Naive thymus-derived CD8-positive, alpha-beta T cell (primary cell): ENCODE results near the gene GHRH. TPM values are rescaled to one million over a fixed set of nuclear protein-coding genes. Genes with fewer than 3 reads are reported as not detected.

Experiments used
- ATAC-seq, 2 donors: fragments of 150-1000 bp; cut with Tn5 transposase in 1 of 2; sonication (Bioruptor Pico), chemical (Tn5 transposase) in 1 of 2; 1 replicate in 1 of 2; 2 replicates in 1 of 2; pipeline ENCODE4 v1.10.0; 2021; ENCODE audit warnings: mild to moderate bottlenecking in 2 of 2, moderate library complexity in 2 of 2
- POLR2A ChIA-PET: fragments of 350-600 bp; sonication (Branson Sonifier 250); formaldehyde crosslinking; loops from one replicate; lab custom pipeline; 2021; ENCODE audit warnings: antibody characterized with exemption; lab: Charles Lee
- DNase-seq, 10 donors: peaks; one replicate each; pipeline versions ENCODE4 v3.0.0 to v3.0.0-alpha.2; 2020 to 2022
- H3K27ac Mint-ChIP-seq, 10 donors: one replicate each; pipeline ENCODE4 v1.8.0; 2020 to 2022; ENCODE audit warnings: mild to moderate bottlenecking in 10 of 10, mixed read lengths in 10 of 10, moderate library complexity in 4 of 10, inconsistent platforms in 1 of 10
- H3K27me3 Mint-ChIP-seq, 5 donors: one replicate each; pipeline ENCODE4 v1.8.0; 2021 to 2022; ENCODE audit warnings: mixed read lengths in 5 of 5
- H3K36me3 Mint-ChIP-seq, 3 donors: one replicate each; pipeline ENCODE4 v1.8.0; 2020 to 2022; ENCODE audit warnings: mixed read lengths in 3 of 3, mild to moderate bottlenecking in 2 of 3, inconsistent platforms in 1 of 3
- H3K4me1 Mint-ChIP-seq, 4 donors: one replicate each; pipeline ENCODE4 v1.8.0; 2021 to 2022; ENCODE audit warnings: mixed read lengths in 4 of 4
- H3K4me3 Mint-ChIP-seq, 10 donors: one replicate each; pipeline ENCODE4 v1.8.0; 2020 to 2022; ENCODE audit warnings: mild to moderate bottlenecking in 10 of 10, mixed read lengths in 10 of 10, moderate library complexity in 6 of 10, inconsistent platforms in 1 of 10
- H3K9me3 Mint-ChIP-seq, 9 donors: one replicate each; pipeline ENCODE4 v1.8.0; 2020 to 2022; ENCODE audit warnings: mixed read lengths in 9 of 9, mild to moderate bottlenecking in 3 of 9, inconsistent platforms in 1 of 9, moderate library complexity in 1 of 9
- polyA plus RNA-seq, 3 donors: library from polyadenylated mRNA; unstranded; fragments of 300-500 nt; fragmentation: Illumina TruSeq; gene quantifications; one replicate each; pipeline ENCODE4 v1.2.3, GENCODE V29; 2021
- total RNA-seq, 8 experiments: library from RNA in 2 of 8; stranded (reverse) in 2 of 8; gene quantifications; one replicate each; pipeline ENCODE4 v1.2.3 and lab custom pipeline; 2021 to 2026

GHRH gene
- total and polyA plus RNA-seq, 5 experiments from 2014 or later = not detected

DNA sequence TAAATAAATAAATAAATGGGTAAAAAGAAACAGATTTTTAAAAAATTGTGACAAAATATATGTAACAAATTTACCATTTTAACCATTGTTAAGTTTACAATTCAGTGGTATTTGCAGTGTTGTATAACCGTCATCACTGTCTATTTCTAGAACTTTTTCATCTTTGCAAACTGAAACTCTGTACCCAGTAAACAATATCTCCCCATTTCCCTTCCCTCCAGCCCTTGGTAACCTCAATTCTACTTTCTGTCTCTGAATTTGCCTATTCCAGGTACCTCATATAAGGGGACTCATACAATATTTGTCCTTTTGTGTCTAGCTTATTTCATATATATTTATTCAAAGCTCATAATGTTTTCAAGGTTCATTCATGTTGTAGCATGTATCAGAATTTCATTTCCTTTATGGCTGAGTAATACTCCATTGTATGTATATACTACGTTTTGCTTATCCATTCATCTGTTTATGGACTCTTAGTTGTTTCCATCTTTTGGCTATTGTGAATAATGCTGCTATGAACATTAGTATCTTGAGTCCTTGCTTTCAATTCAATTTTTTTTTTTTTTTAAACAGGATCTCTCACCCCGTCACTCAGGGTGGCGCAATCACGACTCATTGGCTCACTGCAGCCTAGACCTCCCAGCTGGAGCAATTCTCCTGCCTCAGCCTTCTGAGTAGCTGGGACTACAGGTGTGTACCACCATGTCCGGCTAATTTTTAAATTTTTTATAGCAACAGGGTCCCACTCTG is 36.8 kb upstream of the GHRH start:
- Mint-ChIP-seq H3K27me3 (no peaks in the 10 kb centered on the region), H3K9me3 (peaks cover 0 to 6% (median 0%) of the 10 kb centered on the region in 9 donors), H3K4me3 (no peak overlapping the region), H3K4me1 (peaks cover 28 to 59% (median 50%) of the 10 kb centered on the region in 4 donors), H3K27ac (no peak overlapping the region), H3K36me3 (peaks cover 5 to 67% (median 14%) of the 10 kb centered on the region in 3 donors)
- POLR2A ChIA-PET = no interaction called here
- ATAC-seq (no peak), DNase-seq (no peak)

DNA sequence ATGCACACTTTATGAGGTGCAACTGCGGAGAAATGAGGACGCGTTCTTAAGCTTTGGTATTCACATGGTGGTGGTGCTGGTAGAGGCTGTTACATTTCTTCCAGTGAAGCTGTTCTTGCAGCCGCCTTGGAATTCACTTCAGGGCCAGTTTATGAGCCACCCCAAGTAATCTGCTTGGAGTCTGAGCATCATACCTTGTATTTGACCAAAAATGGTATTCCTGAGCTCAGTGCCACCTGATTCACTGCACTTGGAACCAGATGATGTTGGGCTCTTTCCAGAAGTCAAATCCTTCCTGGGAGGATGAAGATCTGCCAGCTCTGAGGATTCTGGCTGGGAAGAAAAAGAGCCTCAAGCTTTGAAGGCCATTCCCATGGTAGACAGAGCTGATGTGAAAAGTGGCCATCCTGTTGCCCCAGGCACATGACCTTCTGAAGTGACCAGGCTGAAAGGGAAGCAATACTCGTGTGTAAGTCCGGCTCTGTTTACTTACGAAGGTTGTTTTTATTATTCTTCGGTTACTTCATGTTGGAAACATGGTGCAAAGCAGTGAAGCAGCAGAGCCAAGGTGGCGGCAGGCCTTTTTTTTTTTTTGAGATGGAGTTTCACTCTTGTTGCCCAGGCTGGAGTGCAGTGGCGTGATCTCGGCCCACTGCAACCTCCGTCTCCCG is 35.6 kb upstream of the GHRH start:
- no peak for DNase-seq
- no peak for ATAC-seq
- Mint-ChIP-seq H3K9me3 (peaks cover 0 to 10% (median 0%) of the 10 kb centered on the region in 9 donors), H3K4me1 (peaks cover 30 to 67% (median 58%) of the 10 kb centered on the region in 4 donors), H3K27me3 (no peaks in the 10 kb centered on the region), H3K36me3 (peaks cover 7 to 67% (median 24%) of the 10 kb centered on the region in 3 donors), H3K4me3 (no peak overlapping the region), H3K27ac (peak overlapping the region in 1 of 10 donors; percentile 33)
- POLR2A ChIA-PET = no interaction called here

DNA sequence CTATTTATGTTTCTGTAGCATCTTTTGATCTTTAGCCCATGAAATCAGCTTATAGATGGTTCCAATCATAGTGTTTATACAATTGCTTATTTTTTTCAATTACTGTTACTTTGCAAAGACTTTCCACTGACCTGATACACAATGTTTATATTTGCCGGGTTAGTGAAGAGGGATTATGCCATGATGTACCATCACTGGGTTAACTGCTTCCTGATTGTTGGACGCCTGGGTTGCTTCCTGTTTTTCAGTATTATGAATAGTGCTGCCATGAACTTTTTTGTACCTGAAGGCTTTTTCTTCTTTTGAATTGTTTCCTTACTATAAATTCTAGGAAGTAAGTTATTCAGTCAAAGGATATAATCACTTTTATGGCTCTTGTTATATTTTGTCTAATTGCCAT is 34.8 kb upstream of the GHRH start:
- Mint-ChIP-seq H3K4me1 (peaks cover 30 to 70% (median 63%) of the 10 kb centered on the region in 4 donors), H3K36me3 (peaks cover 7 to 63% (median 24%) of the 10 kb centered on the region in 3 donors), H3K9me3 (peaks cover 0 to 10% (median 0%) of the 10 kb centered on the region in 9 donors), H3K27ac (peak overlapping the region in 4 of 10 donors; percentile 27 to 77 (median 51)), H3K4me3 (peak overlapping the region in 4 of 10 donors; percentile 8 to 47 (median 17)), H3K27me3 (no peaks in the 10 kb centered on the region)
- DNase-seq = no peak
- no peak for ATAC-seq
- POLR2A ChIA-PET = no interaction called here

DNA sequence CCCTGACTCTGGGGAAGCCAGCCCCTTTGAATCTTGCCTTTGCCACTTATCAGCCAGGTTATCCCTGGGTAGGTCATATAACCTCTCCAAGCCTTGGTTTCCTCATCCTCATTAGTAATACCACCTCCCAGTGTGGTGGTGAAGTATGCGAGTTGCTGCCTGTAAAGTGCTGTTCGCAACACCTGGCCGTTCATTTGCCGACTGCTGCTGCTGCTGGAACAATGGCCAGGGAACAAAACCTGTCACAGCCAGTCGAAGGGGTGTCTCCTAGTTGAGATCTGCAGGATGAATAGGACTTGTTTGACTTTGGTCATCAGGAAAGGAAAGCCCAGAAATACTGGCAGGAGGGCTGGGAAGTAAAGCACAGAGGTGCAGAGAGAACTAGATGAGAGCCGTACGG is 34.0 kb upstream of the GHRH start:
- peak overlapping the region in 2 of 10 donors; percentile 37 to 82 for H3K27ac Mint-ChIP-seq
- H3K27me3 Mint-ChIP-seq = no peaks in the 10 kb centered on the region
- POLR2A ChIA-PET = no interaction called here
- ATAC-seq (no peak), DNase-seq (no peak)
- peak overlapping the region in 2 of 10 donors; percentile 23 to 45 for H3K4me3 Mint-ChIP-seq
- H3K4me1 Mint-ChIP-seq = peaks cover 32 to 72% (median 67%) of the 10 kb centered on the region in 4 donors
- H3K9me3 Mint-ChIP-seq = peaks cover 0 to 10% (median 0%) of the 10 kb centered on the region in 9 donors
- H3K36me3 Mint-ChIP-seq = peaks cover 7 to 57% (median 23%) of the 10 kb centered on the region in 3 donors

DNA sequence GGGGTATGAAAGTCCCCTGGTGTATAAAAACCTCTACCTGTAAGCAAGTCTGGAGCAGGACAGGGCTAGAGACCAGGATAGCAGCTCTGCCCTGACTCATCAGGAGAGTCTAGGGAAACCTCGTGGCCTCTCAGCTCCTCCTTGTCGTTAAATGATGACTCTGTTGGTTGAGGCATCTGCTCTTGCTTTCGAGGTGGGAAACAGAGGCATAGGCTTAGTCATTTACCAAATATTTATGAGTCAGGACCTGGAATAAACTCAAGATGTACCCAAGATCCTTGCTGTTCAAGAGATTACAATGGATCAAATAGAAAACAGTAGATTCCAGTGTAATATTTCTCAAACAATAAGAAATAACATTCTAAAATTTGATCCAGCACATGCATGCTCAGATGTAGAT is 33.4 kb upstream of the GHRH start:
- POLR2A ChIA-PET = interaction anchor here (1.1 kb wide), 1 partner anchor 9 kb away, joined by 3 read pairs; no protein-coding TSS in a partner anchor

DNA sequence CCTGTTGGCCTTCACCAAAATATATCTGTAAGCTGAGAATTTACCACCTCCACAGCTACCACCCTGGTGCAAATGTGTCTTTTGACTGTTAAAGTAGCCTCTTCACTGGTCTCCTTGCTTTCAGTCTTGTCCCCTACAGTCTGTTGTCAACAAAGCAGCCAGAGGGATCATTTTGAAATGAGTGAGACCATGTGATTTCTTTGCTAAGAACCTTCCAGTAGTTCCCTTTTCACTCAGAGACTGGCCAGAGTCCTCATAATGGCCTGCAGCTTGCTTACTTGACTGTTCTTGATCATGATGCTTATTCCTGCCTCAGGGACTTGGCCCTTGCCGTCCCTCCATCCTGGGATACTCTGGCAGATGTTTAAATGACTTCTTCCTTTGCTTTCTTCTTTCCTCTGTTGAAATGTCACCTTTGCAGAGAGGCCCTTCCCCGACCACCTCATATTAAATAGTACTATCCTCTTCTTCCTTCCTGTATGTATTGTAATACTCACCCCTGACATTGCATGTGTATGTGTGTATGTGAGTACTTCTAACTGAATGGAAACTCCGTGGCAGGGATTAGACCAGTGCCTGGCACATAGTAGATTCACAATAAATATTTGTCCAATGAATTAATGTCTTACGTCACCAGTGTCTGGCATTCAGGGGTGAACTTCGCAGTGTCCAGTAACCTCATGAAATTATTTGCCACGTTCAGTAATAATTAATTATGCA is 32.8 kb upstream of the GHRH start:
- Mint-ChIP-seq H3K9me3 (peaks cover 0 to 10% (median 0%) of the 10 kb centered on the region in 9 donors), H3K27me3 (no peaks in the 10 kb centered on the region), H3K4me1 (peaks cover 27 to 72% (median 61%) of the 10 kb centered on the region in 4 donors), H3K36me3 (peaks cover 7 to 47% (median 22%) of the 10 kb centered on the region in 3 donors), H3K27ac (peak overlapping the region in 2 of 10 donors; percentile 1 to 73), H3K4me3 (peak overlapping the region in 1 of 10 donors; percentile 1)
- POLR2A ChIA-PET = interaction anchor here (1.1 kb wide), 1 partner anchor 8 kb away, joined by 3 read pairs; no protein-coding TSS in a partner anchor
- no peak for ATAC-seq
- no peak for DNase-seq

More for the DNA sequence above, 33.4 kb upstream of the GHRH start:
- no peak overlapping the region for H3K27ac Mint-ChIP-seq
- ATAC-seq (no peak), DNase-seq (no peak)
- peaks cover 28 to 72% (median 63%) of the 10 kb centered on the region in 4 donors for H3K4me1 Mint-ChIP-seq
- H3K27me3 Mint-ChIP-seq = no peaks in the 10 kb centered on the region
- H3K9me3 Mint-ChIP-seq = peaks cover 0 to 10% (median 0%) of the 10 kb centered on the region in 9 donors
- no peak overlapping the region for H3K4me3 Mint-ChIP-seq
- peaks cover 7 to 51% (median 23%) of the 10 kb centered on the region in 3 donors for H3K36me3 Mint-ChIP-seq

DNA sequence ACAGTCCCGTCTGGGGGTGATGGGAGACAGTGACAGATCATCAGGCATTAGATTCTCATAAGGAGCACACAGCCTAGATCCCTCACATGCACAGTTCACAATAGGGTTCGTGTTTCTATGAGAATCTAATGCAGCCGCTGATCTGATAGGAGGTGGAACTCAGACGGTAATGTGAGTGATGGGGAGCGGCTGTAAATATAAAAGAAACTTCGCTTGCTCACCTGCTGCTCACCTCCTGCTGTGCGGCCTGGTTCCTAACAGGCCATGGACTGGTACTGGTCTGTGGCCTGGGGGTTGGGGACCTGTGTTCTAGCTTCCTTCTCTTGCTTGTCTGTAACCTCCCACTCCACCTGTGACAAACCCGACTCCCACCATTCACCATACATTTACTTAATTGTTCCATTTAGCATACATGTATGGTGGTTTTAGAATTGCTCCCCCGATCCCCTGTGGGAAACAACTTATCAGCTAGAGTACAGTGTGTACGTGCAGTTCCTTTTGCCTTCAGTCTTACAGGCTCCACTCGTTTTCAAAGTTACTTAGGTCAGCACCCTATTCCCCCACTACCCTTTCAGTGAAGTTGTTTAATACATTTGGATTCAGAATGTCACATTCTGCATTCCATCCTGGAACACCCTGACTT is 31.8 kb upstream of the GHRH start:
- Mint-ChIP-seq H3K9me3 (peaks cover 0 to 10% (median 0%) of the 10 kb centered on the region in 9 donors), H3K4me1 (peaks cover 25 to 76% (median 62%) of the 10 kb centered on the region in 4 donors), H3K27ac (peak overlapping the region in 1 of 10 donors; percentile 1), H3K4me3 (peak overlapping the region in 2 of 10 donors; percentile 4 to 16), H3K27me3 (no peaks in the 10 kb centered on the region), H3K36me3 (peaks cover 7 to 39% (median 20%) of the 10 kb centered on the region in 3 donors)
- DNase-seq (no peak), ATAC-seq (no peak)
- POLR2A ChIA-PET = no interaction called here

DNA sequence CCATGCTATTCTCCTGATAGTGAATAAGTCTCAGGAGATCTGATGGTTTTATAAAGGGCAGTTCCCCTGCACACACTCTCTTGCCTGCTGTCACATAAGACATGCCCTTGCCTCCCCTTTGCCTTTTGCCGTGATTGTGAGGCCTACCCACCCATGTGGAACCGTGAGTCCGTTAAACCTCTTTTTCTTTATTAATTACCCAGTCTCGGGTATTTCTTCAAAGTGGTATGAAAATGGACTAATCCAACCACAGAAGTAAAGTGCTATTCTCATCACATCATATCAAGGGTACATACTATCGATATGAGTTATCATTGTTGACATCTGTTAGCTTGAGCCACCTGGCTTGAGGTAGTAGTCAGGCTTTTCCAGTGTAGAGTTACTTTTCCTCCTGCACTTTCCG is 30.1 kb upstream of the GHRH start:
- H3K36me3 Mint-ChIP-seq = peaks cover 7 to 28% (median 20%) of the 10 kb centered on the region in 3 donors
- peaks cover 0 to 10% (median 0%) of the 10 kb centered on the region in 9 donors for H3K9me3 Mint-ChIP-seq
- ATAC-seq = no peak
- H3K4me3 Mint-ChIP-seq = peak overlapping the region in 9 of 10 donors; percentile 2 to 97 (median 71)
- peaks cover 0 to 1% (median 0%) of the 10 kb centered on the region in 5 donors for H3K27me3 Mint-ChIP-seq
- DNase-seq = no peak
- peaks cover 23 to 68% (median 56%) of the 10 kb centered on the region in 4 donors for H3K4me1 Mint-ChIP-seq
- peak overlapping the region in 4 of 10 donors; percentile 34 to 86 (median 72) for H3K27ac Mint-ChIP-seq
- POLR2A ChIA-PET = no interaction called here

DNA sequence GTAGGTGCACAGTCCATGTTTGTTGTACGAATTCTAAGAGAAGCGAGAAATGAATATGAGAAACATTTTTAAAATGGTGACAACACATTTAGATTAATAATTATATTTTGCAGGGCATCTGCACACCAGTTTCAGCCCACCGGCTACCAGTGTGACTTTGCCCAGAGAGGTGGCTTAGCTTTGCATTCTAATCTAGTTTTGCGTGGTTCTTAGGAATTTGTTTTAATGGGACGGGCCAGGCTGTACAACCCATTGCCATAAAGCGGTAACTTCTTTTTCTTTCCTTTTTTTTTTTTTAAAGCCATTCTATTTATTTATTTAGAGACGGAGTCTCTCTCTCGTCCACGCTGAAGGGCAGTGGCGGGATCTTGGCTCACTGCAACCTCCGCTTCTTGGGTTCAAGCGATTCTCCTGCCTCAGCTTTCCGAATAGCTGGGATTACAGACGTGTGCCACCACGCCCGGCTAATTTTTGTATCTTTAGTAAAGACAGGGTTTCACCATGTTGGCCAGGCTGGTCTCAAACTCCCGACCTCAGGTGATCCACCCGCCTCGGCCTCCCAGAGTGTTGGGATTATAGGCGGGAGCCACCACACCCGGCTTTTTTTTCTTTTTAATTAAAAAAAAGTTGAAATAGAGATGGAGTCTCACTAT is 28.7 kb upstream of the GHRH start:
- peaks cover 15 to 54% (median 43%) of the 10 kb centered on the region in 4 donors for H3K4me1 Mint-ChIP-seq
- H3K27me3 Mint-ChIP-seq = peaks cover 0 to 1% (median 0%) of the 10 kb centered on the region in 5 donors
- H3K4me3 Mint-ChIP-seq = peak overlapping the region; percentile 86 to 97 (median 93)

DNA sequence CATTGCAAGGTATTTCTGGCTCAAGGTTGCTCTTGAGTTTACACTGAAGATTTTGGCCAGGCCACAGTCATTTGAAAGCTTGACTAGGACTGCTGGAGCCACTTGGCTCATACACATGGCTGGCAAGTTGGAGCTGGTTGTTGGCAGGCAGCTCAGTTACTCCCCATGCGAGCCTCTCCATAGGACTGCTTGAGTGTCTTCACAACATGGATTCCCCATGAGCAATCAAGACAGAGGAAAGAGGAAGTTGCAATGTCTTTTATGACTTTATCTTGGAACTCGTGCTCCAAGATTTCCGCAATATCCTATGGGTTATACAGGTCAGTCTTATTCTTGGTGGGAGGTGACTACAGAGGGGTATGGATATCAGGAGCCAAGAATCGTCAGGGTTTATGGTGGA is 26.5 kb upstream of the GHRH start:
- peaks cover 0 to 3% (median 3%) of the 10 kb centered on the region in 5 donors for H3K27me3 Mint-ChIP-seq
- H3K4me3 Mint-ChIP-seq = peak overlapping the region in 8 of 10 donors; percentile 13 to 94 (median 48)
- H3K27ac Mint-ChIP-seq = peak overlapping the region in 5 of 10 donors; percentile 27 to 99 (median 61)
- H3K4me1 Mint-ChIP-seq = peaks cover 8 to 33% (median 24%) of the 10 kb centered on the region in 4 donors
- POLR2A ChIA-PET = interaction anchor here (1.2 kb wide), 1 partner anchor 85 kb away, joined by 3 read pairs; no protein-coding TSS in a partner anchor
- H3K9me3 Mint-ChIP-seq = peaks cover 0 to 1% (median 0%) of the 10 kb centered on the region in 9 donors
- peaks cover 0 to 12% (median 8%) of the 10 kb centered on the region in 3 donors for H3K36me3 Mint-ChIP-seq
- no peak for DNase-seq
- ATAC-seq = no peak

More for the DNA sequence above, 28.7 kb upstream of the GHRH start:
- Mint-ChIP-seq H3K27ac (peak overlapping the region; percentile 95 to 99 (median 98)), H3K9me3 (peaks cover 0 to 10% (median 0%) of the 10 kb centered on the region in 9 donors), H3K36me3 (peaks cover 7 to 25% (median 20%) of the 10 kb centered on the region in 3 donors)
- ATAC-seq (no peak), DNase-seq (no peak)
- POLR2A ChIA-PET = interaction anchor here (1.1 to 1.5 kb wide), 5 partner anchors 10 to 1337 kb away, joined by 3 to 6 read pairs (median 3); partner anchors contain the start of gene BLCAP
